ENCODE results near the gene RBM27.
"Not testable (repeated sequence)": the region's sequence is repeated elsewhere in the genome, so short reads cannot be mapped to it uniquely, and the experiment has no call there.

DNA sequence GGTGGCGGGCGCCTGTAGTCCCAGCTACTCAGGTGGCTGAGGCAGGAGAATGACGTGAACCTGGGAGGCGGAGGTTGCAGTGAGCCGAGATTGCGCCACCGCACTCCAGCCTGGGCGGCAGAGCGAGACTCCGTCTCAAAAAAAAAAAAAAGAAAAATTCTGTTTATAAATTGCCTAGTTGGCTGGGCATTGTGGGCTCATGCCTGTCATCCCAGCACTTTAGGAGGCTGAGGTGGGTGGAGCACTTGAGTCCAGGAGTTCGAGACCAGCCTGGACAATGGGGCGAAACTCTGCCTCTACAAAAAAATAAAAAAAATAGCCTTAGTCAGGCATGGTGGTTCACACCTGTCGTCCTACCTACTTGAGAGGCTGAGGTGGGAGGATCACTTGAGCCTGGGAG is 7.4 kb downstream of the RBM27 start:
- not testable (repeated sequence) for TF ChIP-seq ETV6 (conservative IDR thresholded peaks at IDR 0.05 in 1 of 2, IDR thresholded peaks at IDR 0.05 in 1 of 2; ENCODE audit: borderline replicate concordance in 1 of 2, low read depth in 1 of 2); ATF7 (IDR thresholded peaks at IDR 0.05; ENCODE audit: low read depth); LARP7 (IDR thresholded peaks at IDR 0.05); HDGF (IDR thresholded peaks at IDR 0.05); MYB (IDR thresholded peaks at IDR 0.05; ENCODE audit: borderline replicate concordance, low read depth, low read length); MXI1 (IDR thresholded peaks at IDR 0.05; ENCODE audit: low read depth, low read length); SP1 (IDR thresholded peaks at IDR 0.05; ENCODE audit: low read depth, low read length)
- TF ChIP-seq, protein P1, sequence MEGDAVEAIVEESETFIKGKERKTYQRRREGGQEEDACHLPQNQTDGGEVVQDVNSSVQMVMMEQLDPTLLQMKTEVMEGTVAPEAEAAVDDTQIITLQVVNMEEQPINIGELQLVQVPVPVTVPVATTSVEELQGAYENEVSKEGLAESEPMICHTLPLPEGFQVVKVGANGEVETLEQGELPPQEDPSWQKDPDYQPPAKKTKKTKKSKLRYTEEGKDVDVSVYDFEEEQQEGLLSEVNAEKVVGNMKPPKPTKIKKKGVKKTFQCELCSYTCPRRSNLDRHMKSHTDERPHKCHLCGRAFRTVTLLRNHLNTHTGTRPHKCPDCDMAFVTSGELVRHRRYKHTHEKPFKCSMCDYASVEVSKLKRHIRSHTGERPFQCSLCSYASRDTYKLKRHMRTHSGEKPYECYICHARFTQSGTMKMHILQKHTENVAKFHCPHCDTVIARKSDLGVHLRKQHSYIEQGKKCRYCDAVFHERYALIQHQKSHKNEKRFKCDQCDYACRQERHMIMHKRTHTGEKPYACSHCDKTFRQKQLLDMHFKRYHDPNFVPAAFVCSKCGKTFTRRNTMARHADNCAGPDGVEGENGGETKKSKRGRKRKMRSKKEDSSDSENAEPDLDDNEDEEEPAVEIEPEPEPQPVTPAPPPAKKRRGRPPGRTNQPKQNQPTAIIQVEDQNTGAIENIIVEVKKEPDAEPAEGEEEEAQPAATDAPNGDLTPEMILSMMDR (IDR thresholded peaks at IDR 0.05 in 2 of 3, conservative IDR thresholded peaks at IDR 0.05 in 1 of 3; ENCODE audit: control insufficient read depth in 2 of 3, extremely low read depth in 1 of 3, insufficient read depth in 1 of 3, low read depth in 3 of 3, low read length in 3 of 3): not testable (repeated sequence)
